HEK293 (cell line): ENCODE measurements around the gene GLT6D1.

ENCODE experiments used
- CTCF ChIA-PET: fragments of 350-600 bp; formaldehyde crosslinking; extraction: SDS; loops from one replicate; lab custom pipeline; 2021; ENCODE audit warnings: antibody characterized with exemption; lab: Yijun Ruan, JAX
- POLR2A ChIA-PET: fragments of 300-600 bp; formaldehyde crosslinking; extraction: SDS; loops from one replicate; lab custom pipeline; 2020; ENCODE audit warnings: antibody characterized with exemption, inconsistent platforms; lab: Yijun Ruan, JAX
- H3K27ac ChIP-seq: fragments of 200-500 bp; sonication (Bioruptor generic); 2 replicates; pipeline ENCODE4 v1.5.1; 2014; ENCODE audit warnings: low read depth, low read length, control low read depth, inconsistent platforms; ENCODE audit errors: extremely low read depth
- H3K36me3 ChIP-seq, 2 experiments: fragments of 200-500 bp in 1 of 2; sonication (Bioruptor generic) in 1 of 2; 1 replicate in 1 of 2; 2 replicates in 1 of 2; pipeline ENCODE4 v1.5.1; 2014 to 2017; ENCODE audit warnings: inconsistent platforms in 2 of 2, low read length in 2 of 2; ENCODE audit not compliant: control insufficient read depth in 2 of 2, insufficient read depth in 1 of 2
- H3K4me1 ChIP-seq: fragments of 200-500 bp; sonication (Bioruptor generic); 2 replicates; pipeline ENCODE4 v1.5.1; 2014; ENCODE audit warnings: mild to moderate bottlenecking, low read length, inconsistent platforms; ENCODE audit not compliant: control insufficient read depth, insufficient read depth
- H3K4me3 ChIP-seq: 2 replicates; pipeline ENCODE4 v1.5.1; 2011; ENCODE audit warnings: low read depth, mild to moderate bottlenecking, control low read depth, low read length, moderate library complexity
- H3K9me3 ChIP-seq: fragments of 200-500 bp; sonication (Bioruptor generic); 2 replicates; pipeline ENCODE4 v1.5.1; 2014; ENCODE audit warnings: low read depth, low read length, inconsistent platforms; ENCODE audit not compliant: control insufficient read depth, insufficient read depth
- ELK4 ChIP-seq: IDR thresholded peaks from 2 replicates; pipeline ENCODE4 v1.6.1; 2011; ENCODE audit warnings: mild to moderate bottlenecking, low read depth, low read length, borderline replicate concordance
- GLIS1 ChIP-seq: fragments of 450-650 bp; formaldehyde crosslinking; IDR thresholded peaks from 2 replicates; pipeline ENCODE4 v1.5.1; 2016; ENCODE audit warnings: missing biosample characterization, missing genetic modification characterization
- KLF1 ChIP-seq: fragments of 450-650 bp; formaldehyde crosslinking; IDR thresholded peaks from 2 replicates; pipeline ENCODE4 v1.5.1; 2016; ENCODE audit warnings: missing biosample characterization, missing genetic modification characterization
- KLF7 ChIP-seq: fragments of 450-650 bp; formaldehyde crosslinking; IDR thresholded peaks from 2 replicates; pipeline ENCODE4 v1.5.1; 2016; ENCODE audit warnings: missing biosample characterization, missing genetic modification characterization, borderline replicate concordance
- PATZ1 ChIP-seq: fragments of 450-650 bp; formaldehyde crosslinking; IDR thresholded peaks from 2 replicates; pipeline ENCODE4 v1.5.1; 2016; ENCODE audit warnings: missing biosample characterization, missing genetic modification characterization
- PBX3 ChIP-seq: sonication (generic); formaldehyde crosslinking; IDR thresholded peaks from 2 replicates; pipeline ENCODE4 v1.8.1; 2022; ENCODE audit warnings: mild to moderate bottlenecking, moderate library complexity, missing genetic modification reagents
- PRDM4 ChIP-seq: fragments of 450-650 bp; formaldehyde crosslinking; IDR thresholded peaks from 2 replicates; pipeline ENCODE4 v1.5.1; 2017; ENCODE audit warnings: missing biosample characterization, missing genetic modification characterization
- ZNF37A ChIP-seq: fragments of 450-650 bp; IDR thresholded peaks from 2 replicates; pipeline ENCODE4 v1.5.1; 2018; ENCODE audit warnings: missing biosample characterization, missing genetic modification characterization
- ZNF48 ChIP-seq: fragments of 450-650 bp; formaldehyde crosslinking; IDR thresholded peaks from 2 replicates; pipeline ENCODE4 v1.5.1; 2016; ENCODE audit warnings: missing biosample characterization, missing genetic modification characterization
- ZNF621 ChIP-seq: fragments of 450-650 bp; formaldehyde crosslinking; IDR thresholded peaks from 2 replicates; pipeline ENCODE4 v1.5.1; 2017; ENCODE audit warnings: missing biosample characterization, missing genetic modification characterization
- ZNF624 ChIP-seq: fragments of 450-650 bp; formaldehyde crosslinking; IDR thresholded peaks from 2 replicates; pipeline ENCODE4 v1.5.1; 2017; ENCODE audit warnings: missing biosample characterization, missing genetic modification characterization
- ZSCAN5A ChIP-seq: fragments of 450-650 bp; formaldehyde crosslinking; IDR thresholded peaks from 2 replicates; pipeline ENCODE4 v1.5.1; 2016; ENCODE audit warnings: missing biosample characterization, missing genetic modification characterization

GLT6D1 gene

GRCh38 chr9:135583688-135584011 lies 55.7 kb downstream of the GLT6D1 start:
- ChIA-PET CTCF (no interaction called here), POLR2A (no interaction called here)
- no peak overlapping the region for H3K27ac ChIP-seq
- no peaks in the 10 kb centered on the region for H3K9me3 ChIP-seq
- TF ChIP-seq ELK4: no peak
- TF ChIP-seq KLF1 (tag by site-specific recombination): 0 out of 2 replicates have a peak, but pooled peaks have one; percentile 13
- TF ChIP-seq PBX3 (CRISPR knock-in tag): no peak
- TF ChIP-seq ZNF624: no peak
- TF ChIP-seq KLF7: no peak
- no peak for TF ChIP-seq ZNF37A (tag by site-specific recombination)
- H3K4me3 ChIP-seq: no peak overlapping the region
- H3K4me1 ChIP-seq: no peaks in the 10 kb centered on the region
- no peaks in the 10 kb centered on the region for H3K36me3 ChIP-seq

GRCh38 chr9:135582966-135583687 lies 56.2 kb downstream of the GLT6D1 start:
- CTCF ChIA-PET: interaction anchor here (1.2 kb wide), 1 partner anchor 20 kb away, joined by 4 read pairs; no protein-coding TSS in a partner anchor
- Histone ChIP-seq H3K4me3 (no peak overlapping the region), H3K4me1 (no peaks in the 10 kb centered on the region), H3K27ac (no peak overlapping the region), H3K9me3 (no peaks in the 10 kb centered on the region), H3K36me3 (no peaks in the 10 kb centered on the region)
- 0 out of 2 replicates have a peak, but pooled peaks have one; percentile 11 for TF ChIP-seq GLIS1 (tag by site-specific recombination)
- TF ChIP-seq PATZ1 (tag by site-specific recombination): no peak
- POLR2A ChIA-PET: no interaction called here

- Histone ChIP-seq H3K4me1 (no peaks in the 10 kb centered on the region), H3K27ac (no peak overlapping the region), H3K4me3 (no peak overlapping the region), H3K36me3 (no peaks in the 10 kb centered on the region), H3K9me3 (no peaks in the 10 kb centered on the region)
- CTCF ChIA-PET: interaction anchor here (1.2 kb wide), 1 partner anchor 21 kb away, joined by 4 read pairs; no protein-coding TSS in a partner anchor
- TF ChIP-seq ZNF48: no peak
- no peak for TF ChIP-seq PRDM4 (tag by site-specific recombination)
- no peak for TF ChIP-seq ZSCAN5A (tag by site-specific recombination)
- no peak for TF ChIP-seq ZNF621 (tag by site-specific recombination)
- POLR2A ChIA-PET: no interaction called here
Measured at GRCh38 chr9:135582541-135582940, 56.8 kb downstream of the GLT6D1 start.
